Trophoblast cell (in vitro differentiated cells and primary cell): ENCODE results near the gene SMC3.

Experiments used
- DNase-seq, 2 donors: peaks; one replicate each; pipeline ENCODE4 v3.0.0-alpha.2; 2016
- H2AFZ ChIP-seq: 2 replicates; pipeline ENCODE4 v1.6.1; 2013; ENCODE audit warnings: low read length, moderate library complexity, mild to moderate bottlenecking; ENCODE audit not compliant: insufficient read depth, poor library complexity
- H2AK5ac ChIP-seq: 2 replicates; pipeline ENCODE4 v1.6.1; 2013; ENCODE audit warnings: mild to moderate bottlenecking, low read length
- H2BK120ac ChIP-seq: 2 replicates; pipeline ENCODE4 v1.6.1; 2013; ENCODE audit warnings: low read length, mild to moderate bottlenecking, moderate library complexity; ENCODE audit not compliant: insufficient read depth, poor library complexity
- H2BK12ac ChIP-seq: 2 replicates; pipeline ENCODE4 v1.6.1; 2013; ENCODE audit warnings: mild to moderate bottlenecking, low read length, moderate library complexity
- H2BK5ac ChIP-seq: 2 replicates; pipeline ENCODE4 v1.6.1; 2013; ENCODE audit warnings: low read length, low read depth, moderate library complexity, mild to moderate bottlenecking; ENCODE audit not compliant: poor library complexity
- H3K14ac ChIP-seq: 2 replicates; pipeline ENCODE4 v1.6.1; 2013; ENCODE audit warnings: mild to moderate bottlenecking, low read length
- H3K18ac ChIP-seq: 2 replicates; pipeline ENCODE4 v1.6.1; 2013; ENCODE audit warnings: mild to moderate bottlenecking, low read length
- H3K23ac ChIP-seq: 2 replicates; pipeline ENCODE4 v1.6.1; 2013; ENCODE audit warnings: low read length
- H3K27ac ChIP-seq: 2 replicates; pipeline ENCODE4 v1.5.1; 2013; ENCODE audit warnings: low read depth, mild to moderate bottlenecking, inconsistent platforms, low read length, moderate library complexity
- H3K27me3 ChIP-seq: 2 replicates; pipeline ENCODE4 v1.6.1; 2013; ENCODE audit warnings: inconsistent platforms, mild to moderate bottlenecking, low read length, moderate library complexity; ENCODE audit not compliant: insufficient read depth
- H3K36me3 ChIP-seq, 2 experiments: 1 replicate in 1 of 2; 2 replicates in 1 of 2; pipeline ENCODE4 v1.6.1; 2013; ENCODE audit warnings: low read length in 2 of 2, mild to moderate bottlenecking in 2 of 2, moderate library complexity in 1 of 2; ENCODE audit not compliant: insufficient read depth in 2 of 2, control insufficient read depth in 1 of 2
- H3K4ac ChIP-seq: 2 replicates; pipeline ENCODE4 v1.6.1; 2013; ENCODE audit warnings: low read depth, mild to moderate bottlenecking, low read length, moderate library complexity
- H3K4me1 ChIP-seq, 2 experiments: 1 replicate in 1 of 2; 2 replicates in 1 of 2; pipeline ENCODE4 v1.6.1; 2013; ENCODE audit warnings: low read length in 2 of 2, mild to moderate bottlenecking in 2 of 2, moderate library complexity in 1 of 2; ENCODE audit not compliant: insufficient read depth in 2 of 2, control insufficient read depth in 1 of 2
- H3K4me2 ChIP-seq: 2 replicates; pipeline ENCODE4 v1.6.1; 2013; ENCODE audit warnings: inconsistent platforms, mild to moderate bottlenecking, low read length, moderate library complexity
- H3K4me3 ChIP-seq: 2 replicates; pipeline ENCODE4 v1.5.1; 2013; ENCODE audit warnings: mild to moderate bottlenecking, low read depth, low read length, inconsistent platforms
- H3K79me1 ChIP-seq: one replicate; pipeline ENCODE4 v1.6.1; 2013; ENCODE audit warnings: low read length
- H3K79me2 ChIP-seq: 2 replicates; pipeline ENCODE4 v1.6.1; 2013; ENCODE audit warnings: low read length, mild to moderate bottlenecking; ENCODE audit not compliant: control insufficient read depth, insufficient read depth, poor library complexity
- H3K9ac ChIP-seq: 2 replicates; pipeline ENCODE4 v1.6.1; 2013; ENCODE audit warnings: mild to moderate bottlenecking, low read length
- H3K9me3 ChIP-seq: 2 replicates; pipeline ENCODE4 v1.6.1; 2013; ENCODE audit warnings: low read depth, mild to moderate bottlenecking, control low read depth, inconsistent platforms, low read length; ENCODE audit not compliant: insufficient read depth
- H4K12ac ChIP-seq: 2 replicates; pipeline ENCODE4 v1.6.1; 2013; ENCODE audit warnings: low read depth, mild to moderate bottlenecking, low read length, moderate library complexity
- H4K8ac ChIP-seq: 2 replicates; pipeline ENCODE4 v1.6.1; 2013; ENCODE audit warnings: low read depth, mild to moderate bottlenecking, low read length, moderate library complexity
- H4K91ac ChIP-seq: one replicate; pipeline ENCODE4 v1.6.1; 2013; ENCODE audit warnings: low read depth, mild to moderate bottlenecking, low read length, moderate library complexity
- WGBS: extraction: QIAGEN DNeasy Blood & Tissue Kit; methylation state at CpG from one replicate; pipeline ENCODE4 v1.1.7; 2013; ENCODE audit warnings: missing lambda C conversion rate; ENCODE audit not compliant: insufficient read length, insufficient coverage; ENCODE audit errors: extremely low coverage; 5-methylcytosine and 5-hydroxymethylcytosine counted together

Gene SMC3

DNA sequence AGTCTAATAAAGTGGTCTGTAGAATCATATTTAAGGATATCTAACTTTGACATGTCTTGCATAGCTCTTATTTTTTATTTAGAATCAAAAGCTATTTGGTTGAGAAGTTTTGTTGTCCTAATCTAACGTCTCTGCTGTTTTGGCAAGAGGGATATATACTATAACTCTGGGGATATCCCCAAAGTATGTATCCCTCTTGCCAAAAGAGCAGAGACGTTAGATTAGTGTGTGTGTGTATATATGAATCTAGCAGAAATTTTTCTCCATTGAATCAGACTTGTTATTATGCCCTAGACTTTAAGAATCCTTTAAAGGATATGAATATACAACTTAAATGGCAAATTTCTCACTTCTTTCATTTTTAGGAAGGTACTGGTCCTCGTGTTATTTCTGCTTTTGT, 9.6 kb downstream of the SMC3 start:
- H4K8ac ChIP-seq, result no peak overlapping the region
- H3K4me1 ChIP-seq, result no peaks in the 10 kb centered on the region
- DNase-seq, result no peak
- no peak overlapping the region for H4K12ac ChIP-seq
- H3K23ac ChIP-seq, result no peak overlapping the region
- no peaks in the 10 kb centered on the region for H3K27me3 ChIP-seq
- no peak overlapping the region for H2AFZ ChIP-seq
- no peak overlapping the region for H4K91ac ChIP-seq
- H3K4me3 ChIP-seq, result no peak overlapping the region
- H3K9me3 ChIP-seq, result no peaks in the 10 kb centered on the region
- no peak overlapping the region for H3K18ac ChIP-seq
- H3K27ac ChIP-seq, result no peak overlapping the region
- no peak overlapping the region for H2AK5ac ChIP-seq
- no peak overlapping the region for H2BK120ac ChIP-seq
- H3K36me3 ChIP-seq, result peaks cover 10% of the 10 kb centered on the region in 2 experiments
- H2BK12ac ChIP-seq, result no peak overlapping the region
- no peaks in the 10 kb centered on the region for H3K79me1 ChIP-seq
- no peak overlapping the region for H3K14ac ChIP-seq
- H3K9ac ChIP-seq, result no peak overlapping the region
- H3K79me2 ChIP-seq, result no peaks in the 10 kb centered on the region
- no peak overlapping the region for H3K4me2 ChIP-seq
- no CpG with 5 or more reads among the region's 3 CpGs for WGBS
- no peak overlapping the region for H3K4ac ChIP-seq
- H2BK5ac ChIP-seq, result no peak overlapping the region

DNA sequence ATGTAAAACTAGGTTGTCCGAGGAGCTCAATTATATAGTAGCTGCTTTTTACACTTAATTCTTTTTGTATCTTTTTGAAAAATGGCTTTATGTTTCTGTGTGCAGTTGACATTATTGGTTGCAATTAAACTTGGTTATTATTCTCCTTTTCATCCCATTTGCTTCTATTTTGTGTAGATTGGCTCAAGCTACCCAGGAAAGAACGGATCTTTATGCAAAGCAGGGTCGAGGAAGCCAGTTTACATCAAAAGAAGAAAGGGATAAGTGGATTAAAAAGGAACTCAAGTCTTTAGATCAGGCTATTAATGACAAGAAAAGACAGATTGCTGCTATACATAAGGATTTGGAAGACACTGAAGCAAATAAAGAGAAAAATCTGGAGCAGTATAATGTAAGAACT, 16.5 kb downstream of the SMC3 start:
- Histone ChIP-seq H3K4me3 (no peak overlapping the region), H3K36me3 (peaks cover 22 to 26% of the 10 kb centered on the region in 2 experiments), H3K4ac (no peak overlapping the region), H3K9me3 (no peaks in the 10 kb centered on the region), H3K27me3 (no peaks in the 10 kb centered on the region), H4K12ac (no peak overlapping the region), H3K9ac (no peak overlapping the region), H3K79me2 (no peaks in the 10 kb centered on the region), H2BK120ac (no peak overlapping the region), H3K79me1 (no peaks in the 10 kb centered on the region), H3K4me1 (no peaks in the 10 kb centered on the region), H3K4me2 (no peak overlapping the region), H3K27ac (no peak overlapping the region), H3K23ac (no peak overlapping the region), H2BK12ac (no peak overlapping the region), H2AFZ (no peak overlapping the region), H2BK5ac (no peak overlapping the region), H4K91ac (no peak overlapping the region), H2AK5ac (no peak overlapping the region), H4K8ac (no peak overlapping the region), H3K18ac (no peak overlapping the region), H3K14ac (no peak overlapping the region)
- no peak for DNase-seq
- no CpG with 5 or more reads among the region's 3 CpGs for WGBS

DNA sequence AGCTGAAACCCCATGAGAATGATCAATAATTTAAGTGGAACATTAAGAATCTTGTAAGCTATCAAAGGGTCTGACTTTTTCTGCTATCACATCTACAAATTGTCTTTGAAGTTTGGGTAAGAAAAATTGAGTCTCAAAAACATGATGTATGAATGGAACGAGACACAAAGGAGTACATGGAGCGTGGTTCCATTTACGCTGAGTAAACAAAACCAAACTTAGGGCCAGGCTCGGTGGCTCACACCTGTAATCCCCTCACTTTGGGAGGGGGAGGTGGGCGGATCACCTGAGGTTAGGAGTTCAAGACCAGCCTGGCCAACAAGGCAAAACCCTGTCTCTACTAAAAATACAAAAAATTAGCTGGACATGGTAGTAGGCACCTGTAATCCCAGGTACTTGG, 24.3 kb downstream of the SMC3 start:
- no peaks in the 10 kb centered on the region for H3K4me1 ChIP-seq
- H2BK5ac ChIP-seq, result no peak overlapping the region
- no peak overlapping the region for H3K27ac ChIP-seq
- H3K79me2 ChIP-seq, result no peaks in the 10 kb centered on the region
- no peak overlapping the region for H4K8ac ChIP-seq
- DNase-seq, result no peak
- H2BK12ac ChIP-seq, result no peak overlapping the region
- H2AK5ac ChIP-seq, result no peak overlapping the region
- H3K9me3 ChIP-seq, result no peaks in the 10 kb centered on the region
- H2AFZ ChIP-seq, result no peak overlapping the region
- no peak overlapping the region for H4K91ac ChIP-seq
- H2BK120ac ChIP-seq, result no peak overlapping the region
- H4K12ac ChIP-seq, result no peak overlapping the region
- WGBS, result no CpG with 5 or more reads among the region's 5 CpGs
- H3K79me1 ChIP-seq, result no peaks in the 10 kb centered on the region
- no peak overlapping the region for H3K4ac ChIP-seq
- H3K27me3 ChIP-seq, result no peaks in the 10 kb centered on the region
- H3K23ac ChIP-seq, result no peak overlapping the region
- H3K4me3 ChIP-seq, result no peak overlapping the region
- H3K4me2 ChIP-seq, result no peak overlapping the region
- no peak overlapping the region for H3K9ac ChIP-seq
- no peak overlapping the region for H3K18ac ChIP-seq
- H3K14ac ChIP-seq, result no peak overlapping the region
- H3K36me3 ChIP-seq, result peaks cover 11 to 17% of the 10 kb centered on the region in 2 experiments

DNA sequence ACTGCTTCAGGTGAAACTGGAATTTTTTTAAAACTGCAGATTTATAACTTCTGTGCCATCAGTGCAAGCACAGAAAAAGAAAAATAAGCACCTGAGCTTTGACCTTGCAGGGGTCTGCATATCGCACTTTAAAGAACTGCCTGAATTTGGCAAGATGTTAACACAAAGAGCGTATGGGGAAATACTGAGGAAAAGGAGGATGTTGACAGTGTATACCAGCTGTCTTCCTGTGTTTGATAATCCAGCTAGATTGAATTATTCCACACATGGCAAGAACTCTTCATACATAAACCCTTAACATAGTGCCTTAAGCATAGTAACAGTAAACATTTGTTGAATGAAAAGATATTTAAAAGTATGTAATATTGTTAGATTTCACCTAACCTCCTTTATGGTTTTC, 30.0 kb downstream of the SMC3 start:
- Histone ChIP-seq H3K23ac (no peak overlapping the region), H3K9ac (no peak overlapping the region), H3K9me3 (no peaks in the 10 kb centered on the region), H4K8ac (no peak overlapping the region), H3K4me2 (no peak overlapping the region), H3K79me2 (no peaks in the 10 kb centered on the region), H3K36me3 (peaks cover 10 to 14% of the 10 kb centered on the region in 2 experiments), H3K27me3 (no peaks in the 10 kb centered on the region), H3K27ac (no peak overlapping the region), H2BK5ac (no peak overlapping the region), H3K18ac (no peak overlapping the region), H4K12ac (no peak overlapping the region), H3K4ac (no peak overlapping the region), H2AFZ (no peak overlapping the region), H3K14ac (no peak overlapping the region), H3K4me3 (no peak overlapping the region), H2AK5ac (no peak overlapping the region), H4K91ac (no peak overlapping the region), H3K4me1 (no peaks in the 10 kb centered on the region), H2BK120ac (no peak overlapping the region), H2BK12ac (no peak overlapping the region), H3K79me1 (no peaks in the 10 kb centered on the region)
- DNase-seq, result no peak
- whole genome bisulfite sequencing, result no CpG with 5 or more reads among the region's 2 CpGs
